GM10248 (cell line): Measurements from ENCODE around the gene HEY2.

ENCODE experiments used
- CTCF ChIA-PET: fragments of 300-600 bp; sonication (Branson Sonifier 250); formaldehyde crosslinking; extraction: SDS; loops from one replicate; lab custom pipeline; 2021; ENCODE audit warnings: antibody characterized with exemption; lab: Yijun Ruan, JAX
- POLR2A ChIA-PET: fragments of 350-650 bp; sonication (Branson Sonifier 250); formaldehyde crosslinking; extraction: SDS; loops from one replicate; lab custom pipeline; 2020; ENCODE audit warnings: antibody characterized with exemption; lab: Yijun Ruan, JAX
- DNase-seq: peaks from one replicate; pipeline ENCODE4 v3.0.0; 2012; ENCODE audit errors: extremely low spot score
- TF ChIP-seq, protein P1 (sequence below): IDR thresholded peaks from 2 replicates; pipeline ENCODE4 v1.5.1; 2012; ENCODE audit warnings: mild to moderate bottlenecking, low read depth; ENCODE audit errors: extremely low read depth, missing control alignments, control extremely low read depth

The HEY2 gene

GRCh38 chr6:125751334-125751916 is 2.0 kb downstream of the HEY2 start:
- POLR2A ChIA-PET, result no interaction called here
- no peak for DNase-seq
- TF ChIP-seq, protein P1, sequence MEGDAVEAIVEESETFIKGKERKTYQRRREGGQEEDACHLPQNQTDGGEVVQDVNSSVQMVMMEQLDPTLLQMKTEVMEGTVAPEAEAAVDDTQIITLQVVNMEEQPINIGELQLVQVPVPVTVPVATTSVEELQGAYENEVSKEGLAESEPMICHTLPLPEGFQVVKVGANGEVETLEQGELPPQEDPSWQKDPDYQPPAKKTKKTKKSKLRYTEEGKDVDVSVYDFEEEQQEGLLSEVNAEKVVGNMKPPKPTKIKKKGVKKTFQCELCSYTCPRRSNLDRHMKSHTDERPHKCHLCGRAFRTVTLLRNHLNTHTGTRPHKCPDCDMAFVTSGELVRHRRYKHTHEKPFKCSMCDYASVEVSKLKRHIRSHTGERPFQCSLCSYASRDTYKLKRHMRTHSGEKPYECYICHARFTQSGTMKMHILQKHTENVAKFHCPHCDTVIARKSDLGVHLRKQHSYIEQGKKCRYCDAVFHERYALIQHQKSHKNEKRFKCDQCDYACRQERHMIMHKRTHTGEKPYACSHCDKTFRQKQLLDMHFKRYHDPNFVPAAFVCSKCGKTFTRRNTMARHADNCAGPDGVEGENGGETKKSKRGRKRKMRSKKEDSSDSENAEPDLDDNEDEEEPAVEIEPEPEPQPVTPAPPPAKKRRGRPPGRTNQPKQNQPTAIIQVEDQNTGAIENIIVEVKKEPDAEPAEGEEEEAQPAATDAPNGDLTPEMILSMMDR, result no peak
- CTCF ChIA-PET, result interaction anchor here (0.9 to 2.8 kb wide), 7 partner anchors 9 to 442 kb away, joined by 3 to 29 read pairs (median 5); partner anchors contain the start of gene HINT3

DNA sequence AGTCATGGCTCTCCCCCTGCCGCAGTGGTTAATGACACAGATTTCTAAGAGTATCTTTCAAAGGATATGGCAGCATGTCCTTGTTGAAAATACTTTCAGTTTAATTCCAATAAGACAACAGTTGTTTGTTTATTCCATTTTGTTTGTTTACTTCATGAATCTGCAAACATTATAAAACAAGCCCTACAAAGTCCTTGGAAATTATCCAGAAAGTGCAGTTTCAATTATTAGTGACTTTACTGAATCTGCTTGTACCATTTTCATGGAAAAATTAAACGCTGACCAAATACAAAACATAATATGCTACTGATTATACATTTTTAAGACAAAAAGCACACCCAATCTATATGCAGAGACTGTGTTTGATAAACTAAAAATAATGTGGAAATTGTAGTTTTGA is 3.3 kb downstream of the HEY2 start:
- CTCF ChIA-PET, result interaction anchor here (0.7 to 18.0 kb wide), 18 partner anchors 8 to 473 kb away, joined by 3 to 318 read pairs (median 5); no protein-coding TSS in a partner anchor
- TF ChIP-seq, protein P1, result no peak
- POLR2A ChIA-PET, result no interaction called here
- DNase-seq, result no peak

- TF ChIP-seq, protein P1, result peak; percentile 24
- ChIA-PET POLR2A (interaction anchor here (0.5 kb wide), 1 partner anchor 35 kb away, joined by 4 read pairs; no protein-coding TSS in a partner anchor), CTCF (interaction anchor here (0.7 to 18.0 kb wide), 19 partner anchors 8 to 473 kb away, joined by 3 to 318 read pairs (median 5); no protein-coding TSS in a partner anchor)
- DNase-seq, result no peak
Measured at GRCh38 chr6:125753218-125753936, 3.9 kb downstream of the HEY2 start.

GRCh38 chr6:125753937-125754259 is 4.5 kb downstream of the HEY2 start:
- no peak for DNase-seq
- TF ChIP-seq, protein P1, result no peak
- CTCF ChIA-PET, result interaction anchor here (0.8 to 18.0 kb wide), 18 partner anchors 9 to 440 kb away, joined by 3 to 318 read pairs (median 5); no protein-coding TSS in a partner anchor
- POLR2A ChIA-PET, result interaction anchor here (0.5 kb wide), 1 partner anchor 36 kb away, joined by 4 read pairs; no protein-coding TSS in a partner anchor

GRCh38 chr6:125754566-125754965 is 5.1 kb downstream of the HEY2 start:
- TF ChIP-seq, protein P1, result no peak
- ChIA-PET CTCF (interaction anchor here (1.0 to 18.0 kb wide), 7 partner anchors 9 to 441 kb away, joined by 3 to 318 read pairs (median 10); no protein-coding TSS in a partner anchor), POLR2A (no interaction called here)
- DNase-seq, result no peak

GRCh38 chr6:125759184-125759902 is 9.9 kb downstream of the HEY2 start:
- DNase-seq, result no peak
- CTCF ChIA-PET, result interaction anchor here (1.2 to 18.0 kb wide), 3 partner anchors 10 to 446 kb away, joined by 3 to 318 read pairs (median 15); no protein-coding TSS in a partner anchor
- POLR2A ChIA-PET, result no interaction called here
- TF ChIP-seq, protein P1, result no peak
